Hematopoietic multipotent progenitor cell treated with erythropoietin and hydrocortisone succinate and interleukin-3 and kit ligand, for 6 days (in vitro differentiated cells): Measurements from ENCODE around the gene CLCN4.
A peak's percentile ranks its signal among the peaks of the same experiment; 100 is the strongest.

ENCODE experiments used
- DNase-seq: peaks from one replicate; pipeline ENCODE4 v3.0.0-alpha.2; 2015

CLCN4 gene

DNA sequence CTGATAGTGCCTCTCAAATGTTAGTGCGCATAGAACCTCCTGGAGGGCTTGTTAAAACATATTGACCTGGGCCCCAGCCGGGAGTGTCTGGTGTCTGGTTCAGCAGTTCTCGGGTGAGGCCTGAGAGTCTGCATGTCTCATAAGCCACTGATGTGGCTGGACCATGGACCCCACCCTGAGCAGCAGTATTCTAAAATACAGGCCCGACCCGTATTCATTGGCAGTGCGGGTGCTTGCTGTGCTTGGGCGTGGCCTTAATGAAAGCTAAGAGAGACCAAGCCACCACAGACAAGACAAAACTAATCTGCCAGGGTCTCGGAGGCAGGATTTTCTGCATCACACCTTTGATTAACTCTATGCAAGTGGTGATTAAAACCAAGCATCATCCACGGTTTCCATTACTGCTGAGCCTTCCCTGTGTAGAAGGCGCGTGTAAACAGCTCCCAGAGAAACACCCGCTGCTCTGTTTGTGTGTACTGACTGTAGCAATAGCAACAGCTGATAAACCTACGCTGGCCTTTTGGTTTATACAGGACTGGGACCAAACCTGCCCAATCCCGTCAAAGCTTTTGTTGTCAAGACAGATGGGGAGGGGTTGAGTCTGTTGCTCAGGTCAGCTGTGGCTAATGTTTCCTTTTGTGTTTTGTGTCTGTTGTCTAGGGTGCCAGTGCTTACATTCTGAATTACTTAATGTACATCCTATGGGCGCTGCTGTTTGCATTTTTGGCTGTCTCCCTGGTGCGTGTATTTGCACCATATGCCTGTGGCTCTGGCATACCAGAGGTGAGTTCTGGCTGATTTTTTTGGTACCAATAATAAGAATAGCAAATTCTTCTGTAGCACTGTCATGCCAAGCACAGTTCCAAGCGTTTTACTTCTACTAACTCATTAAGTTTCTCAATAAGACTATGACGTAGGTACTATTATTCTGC lies 40.8 kb downstream of the CLCN4 start:
- no peak for DNase-seq

DNA sequence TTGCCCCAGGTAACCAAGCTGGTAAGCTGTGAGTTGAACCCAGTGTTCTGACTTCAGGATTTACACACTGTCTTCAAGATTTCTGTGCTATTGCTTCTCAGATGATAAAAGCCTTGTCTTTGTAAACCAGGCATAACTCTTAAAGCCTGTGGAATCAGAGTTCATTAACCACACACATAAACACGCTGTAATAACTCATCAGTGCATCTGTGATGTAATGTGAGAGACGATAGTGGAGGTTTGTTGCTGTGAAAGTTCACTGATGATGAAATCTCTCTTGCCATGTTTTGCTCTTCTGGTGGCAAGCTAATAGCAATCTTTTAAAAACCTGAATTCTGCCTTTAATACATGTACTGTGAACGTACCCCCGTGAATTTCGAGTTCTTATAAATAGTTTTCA lies 41.5 kb downstream of the CLCN4 start:
- no peak for DNase-seq

DNA sequence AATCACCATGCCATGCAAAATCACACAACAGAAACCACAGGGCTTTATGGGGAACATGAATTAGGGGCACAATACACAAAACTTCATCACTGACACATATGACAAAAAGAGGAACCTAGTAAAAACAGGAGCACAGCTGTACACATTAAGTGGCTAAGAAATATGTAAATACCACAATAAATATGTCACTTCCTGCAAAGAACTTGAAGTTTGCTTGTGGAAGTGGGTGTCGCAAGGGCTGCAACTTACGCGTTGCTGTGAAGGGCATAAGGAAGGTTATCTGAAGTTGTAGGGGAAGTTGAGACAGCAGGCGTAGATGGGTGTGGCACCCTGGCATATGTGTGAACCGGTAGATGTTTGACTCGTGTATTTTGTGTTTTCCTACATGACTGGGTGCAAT lies 42.4 kb downstream of the CLCN4 start:
- peak; percentile 72 for DNase-seq

DNA sequence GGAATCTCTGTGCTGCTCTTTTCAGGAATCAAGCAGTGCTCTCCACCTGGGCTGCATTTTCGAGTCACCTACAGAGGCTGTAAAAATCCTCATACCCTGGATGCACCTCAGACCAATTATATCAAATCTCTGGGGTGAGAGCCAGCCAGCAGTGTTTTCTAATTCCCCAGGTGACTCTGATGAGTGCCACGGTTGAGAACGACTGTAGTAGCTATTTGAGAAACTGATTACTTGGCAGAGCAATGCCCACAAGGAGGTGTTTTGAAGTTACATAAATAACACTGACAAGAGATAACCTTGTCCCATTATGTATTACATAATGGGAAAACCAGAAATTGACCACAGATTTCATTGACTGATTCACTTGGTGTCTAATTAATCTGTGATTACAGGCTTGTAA lies 46.8 kb downstream of the CLCN4 start:
- DNase-seq: no peak

DNA sequence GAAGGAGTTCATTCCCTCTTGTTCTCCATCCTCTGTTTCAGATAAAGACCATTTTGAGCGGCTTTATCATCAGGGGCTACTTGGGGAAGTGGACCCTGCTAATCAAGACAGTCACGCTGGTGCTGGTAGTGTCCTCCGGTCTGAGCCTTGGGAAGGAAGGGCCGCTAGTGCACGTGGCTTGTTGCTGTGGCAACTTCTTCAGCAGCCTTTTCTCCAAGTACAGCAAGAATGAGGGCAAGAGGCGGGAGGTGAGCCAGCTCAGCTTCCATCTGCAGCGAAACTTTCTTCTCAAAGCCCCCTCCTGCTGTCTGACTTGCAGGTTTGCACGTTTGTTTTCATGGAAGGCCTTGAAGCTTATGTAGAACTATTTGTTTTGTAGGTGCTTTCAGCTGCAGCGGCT lies 49.5 kb downstream of the CLCN4 start:
- no peak for DNase-seq

DNA sequence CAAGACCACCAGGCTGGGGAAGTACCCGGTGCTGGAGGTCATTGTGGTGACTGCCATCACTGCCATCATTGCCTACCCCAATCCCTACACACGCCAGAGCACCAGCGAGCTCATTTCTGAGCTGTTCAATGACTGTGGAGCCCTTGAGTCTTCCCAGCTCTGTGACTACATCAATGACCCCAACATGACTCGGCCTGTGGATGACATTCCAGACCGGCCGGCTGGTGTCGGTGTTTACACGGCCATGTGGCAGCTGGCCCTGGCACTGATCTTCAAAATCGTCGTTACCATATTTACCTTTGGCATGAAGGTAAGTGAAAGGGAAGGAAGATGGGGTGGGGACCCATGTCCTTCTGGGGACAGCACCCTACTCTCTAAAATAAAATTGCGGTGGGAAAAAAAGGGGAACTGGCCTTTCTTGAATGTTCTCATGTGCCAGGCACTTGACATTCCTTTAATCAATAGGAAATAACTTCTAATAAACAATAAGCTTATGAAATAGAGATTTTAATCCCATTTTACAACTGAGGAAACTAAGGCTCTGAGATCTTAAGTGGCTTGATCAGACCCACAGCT lies 51.6 kb downstream of the CLCN4 start:
- no peak for DNase-seq

DNA sequence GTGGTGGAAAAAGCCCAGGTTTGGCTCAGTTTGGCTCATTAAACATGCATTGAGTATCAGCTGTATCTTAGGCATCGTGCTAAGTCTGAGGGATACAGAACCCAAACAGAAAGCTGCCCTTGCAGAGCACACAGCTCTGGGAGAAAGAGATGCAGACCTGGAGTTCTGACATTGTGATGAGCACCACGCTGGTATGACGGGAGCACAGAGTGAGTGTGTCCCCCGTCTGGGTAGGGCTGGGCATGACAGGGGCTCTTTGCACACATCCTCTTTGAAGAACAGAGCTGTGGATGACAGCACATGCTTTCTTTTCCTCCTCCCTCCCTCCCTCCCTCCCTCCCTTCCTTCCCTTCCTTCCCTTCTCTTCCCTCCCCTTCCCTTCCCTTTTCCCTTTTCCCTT lies 52.2 kb downstream of the CLCN4 start:
- no peak for DNase-seq

DNA sequence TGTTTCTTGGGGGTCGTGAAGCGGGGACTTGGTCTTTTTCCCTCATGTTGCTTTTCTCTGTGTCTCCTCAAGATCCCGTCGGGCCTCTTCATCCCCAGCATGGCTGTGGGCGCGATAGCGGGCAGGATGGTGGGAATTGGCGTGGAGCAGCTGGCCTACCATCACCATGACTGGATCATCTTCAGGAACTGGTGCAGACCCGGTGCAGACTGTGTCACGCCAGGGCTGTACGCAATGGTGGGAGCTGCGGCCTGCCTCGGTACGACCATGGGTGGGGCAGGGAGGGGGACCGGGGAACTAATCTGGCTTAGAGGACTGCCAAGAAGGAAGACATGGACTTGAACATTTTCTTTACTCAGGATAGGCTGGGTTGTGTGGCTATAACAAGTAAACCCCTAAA lies 55.6 kb downstream of the CLCN4 start:
- DNase-seq: no peak

DNA sequence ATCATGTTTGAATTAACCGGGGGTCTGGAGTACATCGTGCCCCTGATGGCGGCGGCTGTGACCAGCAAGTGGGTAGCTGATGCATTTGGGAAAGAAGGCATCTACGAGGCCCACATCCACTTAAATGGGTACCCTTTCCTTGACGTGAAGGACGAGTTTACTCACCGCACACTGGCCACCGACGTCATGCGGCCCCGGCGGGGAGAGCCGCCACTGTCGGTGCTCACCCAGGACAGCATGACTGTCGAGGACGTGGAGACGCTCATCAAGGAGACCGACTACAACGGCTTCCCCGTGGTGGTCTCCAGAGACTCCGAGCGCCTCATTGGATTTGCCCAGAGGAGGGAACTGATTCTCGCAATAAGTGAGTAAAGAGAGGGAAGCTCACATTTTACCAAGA lies 56.9 kb downstream of the CLCN4 start:
- DNase-seq: no peak

DNA sequence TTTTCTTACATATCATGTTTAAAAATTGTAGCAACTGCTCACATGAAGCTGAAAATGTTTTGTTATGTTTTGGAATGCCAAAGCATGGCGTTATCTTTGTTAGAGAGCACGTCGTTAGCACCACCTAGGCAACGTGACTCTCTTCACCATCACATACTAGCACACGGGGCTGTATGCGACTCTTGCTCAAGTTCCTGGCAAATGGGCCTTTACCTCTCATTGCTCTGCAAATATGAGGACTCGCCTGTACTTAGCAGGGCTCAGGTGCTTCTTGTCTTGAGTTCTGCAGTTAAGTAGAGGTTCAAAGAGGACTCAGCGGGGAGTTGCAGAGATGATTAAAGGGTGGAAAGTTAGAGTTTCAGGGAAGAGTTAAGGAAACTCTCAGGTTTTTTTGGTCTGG lies 59.4 kb downstream of the CLCN4 start:
- no peak for DNase-seq

DNA sequence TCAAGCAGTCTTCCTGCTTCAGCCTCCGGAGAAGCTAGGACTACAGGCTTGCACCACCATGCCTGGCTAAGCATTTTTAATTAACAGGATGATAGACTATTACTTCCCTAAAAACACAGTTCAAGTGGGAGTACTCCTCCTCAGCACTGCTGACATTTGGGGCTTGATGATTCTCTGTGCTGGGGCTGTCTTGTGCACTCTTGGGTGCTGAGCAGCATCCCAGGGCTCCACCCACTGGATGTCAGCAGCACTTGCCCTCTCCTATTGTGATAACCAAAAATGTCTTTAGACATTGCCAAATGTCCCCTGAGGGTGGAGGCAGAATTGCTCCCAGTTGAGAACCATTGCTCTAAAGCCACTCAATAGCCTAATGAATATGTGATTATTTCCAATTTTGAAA lies 60.4 kb downstream of the CLCN4 start:
- DNase-seq: peak; percentile 42

DNA sequence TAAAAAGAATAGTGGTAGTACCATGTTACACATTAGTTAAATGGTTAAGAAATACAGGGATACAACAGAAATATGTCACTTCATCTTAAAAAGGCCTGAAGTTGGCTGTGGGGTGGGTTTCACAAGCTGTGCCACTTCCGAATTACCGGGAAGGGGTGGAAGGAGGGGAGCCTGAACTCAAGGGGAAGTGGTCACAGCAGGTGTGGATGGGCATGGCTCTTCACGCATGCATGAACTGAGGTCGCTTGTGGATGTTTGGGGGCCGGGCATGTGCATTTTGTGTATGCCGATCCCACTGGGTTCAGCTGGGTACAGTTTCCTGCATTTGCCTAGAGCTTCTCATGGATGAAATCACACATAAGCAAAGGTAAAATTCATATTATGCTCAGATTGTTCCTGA lies 64.9 kb downstream of the CLCN4 start:
- DNase-seq: no peak

DNA sequence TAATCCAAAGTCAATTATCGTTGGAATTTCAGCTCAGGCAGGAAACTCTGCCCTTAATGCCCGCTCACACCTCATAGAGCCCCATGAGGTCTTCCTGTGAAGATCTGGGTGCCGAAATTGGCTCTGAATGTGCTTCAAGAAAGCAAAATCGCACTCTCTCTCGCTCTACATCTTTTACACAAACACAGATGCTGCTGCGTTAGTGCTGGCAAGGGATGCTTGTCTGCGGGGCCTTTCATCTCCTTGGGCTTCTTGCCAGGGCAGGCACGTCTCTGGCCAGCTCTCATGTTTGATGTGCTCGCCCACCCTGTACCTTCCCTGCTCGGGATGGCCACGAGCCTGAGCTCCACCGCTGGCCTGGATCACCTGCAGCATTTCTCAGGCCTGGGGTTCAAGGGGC lies 66.5 kb downstream of the CLCN4 start:
- no peak for DNase-seq

DNA sequence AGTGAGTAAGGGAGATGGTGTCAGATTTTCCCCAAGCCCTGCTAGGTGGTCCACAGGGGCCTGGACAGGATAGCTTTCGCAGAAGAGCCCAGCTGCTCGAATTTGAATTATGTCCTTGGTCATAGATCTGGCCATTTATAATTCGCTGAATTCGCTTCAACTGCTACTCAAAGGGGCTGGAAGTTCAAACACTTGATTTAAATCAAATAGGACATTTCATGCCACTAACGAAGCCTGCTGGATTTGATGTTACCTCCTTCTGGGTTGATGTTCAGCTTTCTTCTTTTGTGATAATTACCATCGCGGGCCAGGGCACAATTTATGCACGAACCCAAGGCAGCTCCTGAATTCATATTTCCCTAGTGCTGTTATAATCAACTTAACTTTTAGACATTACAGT lies 67.0 kb downstream of the CLCN4 start:
- DNase-seq: no peak

DNA sequence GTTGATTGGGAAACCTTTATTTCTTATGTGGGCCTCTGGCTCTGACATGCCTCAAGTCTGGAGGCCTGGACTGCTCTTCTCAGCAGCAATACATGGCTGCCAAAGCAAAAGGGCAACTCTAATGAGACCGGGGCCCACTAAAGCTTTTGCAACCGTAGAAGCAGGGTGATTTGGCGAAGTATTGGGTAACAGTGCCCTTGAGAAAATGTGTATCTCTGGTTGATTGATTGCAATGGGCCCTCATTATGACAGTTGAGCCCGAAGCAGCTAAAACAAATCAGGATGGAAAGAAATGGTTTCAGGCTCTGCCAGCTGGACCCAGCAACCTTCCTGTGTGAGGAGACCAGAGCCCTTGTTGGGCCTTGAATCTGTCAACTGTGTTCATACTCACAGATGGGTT lies 73.4 kb downstream of the CLCN4 start:
- DNase-seq: no peak

DNA sequence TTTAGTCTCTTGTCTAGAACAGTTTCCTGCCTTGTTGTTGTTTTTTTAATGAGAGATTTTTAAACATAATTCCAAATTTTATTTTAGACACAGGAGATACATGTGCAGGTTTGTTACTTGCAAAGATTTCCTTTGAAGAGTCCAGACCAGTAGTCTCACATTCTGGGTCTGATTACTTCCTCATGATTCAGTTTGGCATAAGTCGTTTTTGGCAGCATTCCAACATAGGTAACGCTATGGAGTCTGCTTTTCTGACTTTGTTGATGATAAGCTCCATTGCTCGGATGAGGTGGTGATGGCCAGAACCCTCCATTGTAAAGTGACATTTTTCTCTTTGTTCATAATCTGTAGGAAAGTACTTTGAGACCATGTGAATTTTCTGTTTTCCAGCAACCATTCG lies 74.7 kb downstream of the CLCN4 start:
- no peak for DNase-seq

DNA sequence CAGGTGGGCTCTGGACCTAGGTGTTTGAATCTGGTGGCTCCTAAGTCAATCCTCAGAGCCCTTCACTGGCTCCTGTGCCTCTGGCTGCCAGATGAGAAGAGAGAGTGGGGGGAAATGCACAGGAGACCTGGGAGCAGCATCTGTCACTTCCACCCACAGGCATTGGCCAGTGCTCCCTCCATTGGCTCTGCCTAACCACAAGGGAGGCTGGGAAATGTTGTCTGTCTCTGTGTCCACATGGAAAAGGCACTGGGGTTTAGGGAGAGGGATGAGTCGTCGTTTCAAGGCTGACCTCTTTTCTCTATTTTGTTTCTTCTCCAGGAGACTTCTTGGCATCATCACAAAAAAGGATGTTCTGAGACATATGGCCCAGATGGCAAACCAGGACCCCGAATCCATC lies 76.4 kb downstream of the CLCN4 start:
- DNase-seq: no peak

DNA sequence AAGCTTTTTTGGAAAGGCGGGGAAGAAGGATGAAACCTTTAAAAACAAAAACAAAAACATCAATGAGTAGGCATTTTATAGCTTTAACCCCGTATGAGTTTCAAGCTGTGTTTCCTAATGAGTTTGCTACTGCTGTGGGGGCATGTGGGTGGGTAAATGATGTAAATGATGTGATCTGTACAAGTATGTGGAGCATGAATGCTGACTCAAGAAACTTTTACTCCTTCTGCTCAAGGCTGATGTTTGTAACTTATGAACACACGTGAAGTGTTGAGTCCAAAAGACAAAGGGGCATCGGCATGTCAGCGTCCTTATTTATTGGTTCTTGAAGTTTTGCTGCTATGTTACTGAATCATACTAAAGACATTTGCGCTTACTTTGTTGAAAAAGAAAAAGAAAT lies 76.9 kb downstream of the CLCN4 start:
- no peak for DNase-seq

DNA sequence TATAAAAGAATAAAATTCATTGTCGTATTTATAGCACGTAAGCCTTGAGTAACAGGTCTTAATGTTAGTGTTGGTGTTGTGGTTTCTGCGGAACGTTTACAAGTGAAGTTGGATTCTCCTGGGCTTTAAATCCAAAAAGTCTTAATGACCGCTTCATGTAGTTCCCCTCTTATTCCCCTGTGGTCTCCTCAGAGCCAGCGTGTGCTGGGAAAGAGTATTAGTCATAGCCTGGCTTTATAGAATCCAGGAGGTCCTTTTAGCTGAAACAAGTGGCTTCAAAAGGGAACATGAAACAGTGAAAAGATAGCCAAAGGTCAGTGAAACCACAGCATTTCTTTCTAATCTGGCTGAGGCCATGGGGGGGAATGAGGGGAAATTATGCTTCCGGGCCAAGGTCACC lies 79.1 kb downstream of the CLCN4 start:
- DNase-seq: no peak

DNA sequence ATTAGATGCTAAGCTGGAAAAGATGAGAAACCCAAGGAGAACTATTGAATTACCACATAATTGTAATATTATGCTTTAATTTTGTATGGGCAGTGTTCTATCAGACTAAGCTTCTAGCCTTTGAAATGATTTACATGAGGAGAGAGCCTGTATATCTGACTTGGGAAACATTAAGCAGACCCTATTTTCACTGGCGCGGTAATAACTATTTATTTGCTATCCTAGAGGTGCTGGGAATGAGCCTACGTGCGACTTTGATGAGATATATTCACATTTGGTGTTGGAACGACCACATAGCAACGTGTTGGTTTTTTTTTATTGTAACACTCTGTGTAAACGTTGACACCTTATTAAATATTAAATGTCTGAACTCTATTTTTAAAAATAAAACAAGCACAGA lies 80.5 kb downstream of the CLCN4 start:
- DNase-seq: no peak

DNA sequence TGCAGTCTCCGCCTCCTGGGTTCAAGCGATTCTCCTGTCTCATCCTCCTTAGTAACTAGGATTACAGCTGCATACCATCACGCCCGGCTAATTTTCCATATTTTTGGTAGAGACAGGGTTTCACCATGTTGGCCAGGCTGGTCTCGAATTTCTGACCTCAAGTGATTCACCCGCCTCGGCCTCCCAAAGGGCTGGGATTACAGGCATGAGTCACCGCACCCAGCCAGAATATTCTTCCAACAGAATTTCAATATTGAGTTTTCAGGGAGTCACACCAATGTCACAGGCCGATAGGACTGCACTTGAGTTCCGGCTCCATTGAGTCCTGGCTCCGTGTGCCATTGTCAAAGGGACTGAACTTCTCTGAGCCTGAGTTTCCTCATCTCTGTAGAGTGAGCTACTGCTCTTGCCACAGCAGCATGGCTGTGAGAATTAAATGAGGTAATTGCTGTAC lies 82.9 kb downstream of the CLCN4 start:
- no peak for DNase-seq

DNA sequence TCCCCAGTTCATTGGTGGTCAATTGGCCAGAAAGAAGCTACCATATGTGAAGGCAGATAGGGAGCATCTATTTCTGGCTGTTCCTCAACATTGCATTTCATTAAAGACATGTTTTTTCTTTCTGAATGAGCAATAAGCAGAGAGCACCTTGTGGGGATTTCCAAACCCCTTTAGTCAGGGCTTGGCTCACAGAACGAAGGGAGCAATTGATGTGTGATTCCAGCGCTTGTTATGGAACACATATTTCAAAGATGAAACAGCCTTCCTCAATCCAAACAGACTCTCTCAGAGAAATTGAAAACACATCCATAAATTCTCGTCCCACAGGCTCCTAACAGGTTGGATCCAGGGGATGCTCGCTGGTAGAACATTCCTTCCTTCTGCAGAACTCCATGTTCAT lies 84.1 kb downstream of the CLCN4 start:
- no peak for DNase-seq

DNA sequence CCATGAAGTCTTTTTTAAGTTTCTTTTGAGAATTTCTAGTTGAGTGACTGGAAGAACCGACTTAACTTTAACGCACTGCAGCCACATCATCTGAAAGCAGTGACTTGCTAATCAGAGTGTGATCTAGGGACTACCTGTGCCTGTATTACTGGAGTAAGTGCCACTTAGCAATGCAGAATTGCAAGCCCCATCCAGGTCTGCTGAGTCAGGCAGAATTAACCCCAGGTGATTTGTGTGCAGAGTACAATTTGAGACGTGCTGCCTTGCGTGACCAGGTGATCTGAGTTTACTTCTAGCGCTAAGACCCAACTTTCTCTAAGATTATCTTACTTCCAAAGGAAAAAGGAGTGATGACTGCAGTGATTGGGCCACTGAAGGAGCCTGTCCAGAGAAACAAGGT lies 85.3 kb downstream of the CLCN4 start:
- DNase-seq: no peak

DNA sequence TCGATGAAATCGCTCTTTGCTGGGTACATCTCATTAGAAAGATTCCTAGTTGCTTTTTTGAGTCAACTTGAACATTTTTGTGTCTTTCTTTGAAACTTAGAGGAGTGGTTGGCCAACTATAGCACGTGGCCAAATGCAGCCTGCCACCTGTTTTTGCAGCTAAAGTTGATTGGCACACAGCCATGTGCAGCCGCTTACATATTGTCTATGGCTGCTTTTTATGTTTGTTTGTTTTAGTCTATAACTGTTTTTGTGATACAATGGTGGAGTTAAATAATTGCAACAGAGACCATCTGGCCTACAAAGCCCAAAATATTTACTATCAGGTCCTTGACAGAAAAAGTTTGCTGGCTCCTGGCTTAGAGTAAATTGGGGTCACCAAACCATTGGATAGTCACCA lies 86.3 kb downstream of the CLCN4 start:
- DNase-seq: no peak
